DND-41 (cell line): Measurements from ENCODE around the gene CDK4.

ENCODE experiments used
- ATAC-seq: fragments of 200-7000 bp; cut with Tn5 transposase; 3 replicates; pipeline ENCODE4 v1.9.1; 2021; ENCODE audit warnings: low read depth; ENCODE audit not compliant: insufficient read depth
- DNase-seq: peaks from one replicate; pipeline ENCODE4 v3.0.0-alpha.2; 2020
- H2AFZ ChIP-seq: 2 replicates; pipeline ENCODE4 v1.6.0; 2012; ENCODE audit warnings: low read depth, low read length
- H3K27ac ChIP-seq: 2 replicates; pipeline ENCODE4 v1.5.1; 2012; ENCODE audit warnings: low read length, inconsistent platforms
- H3K27me3 ChIP-seq: fragments of 200-600 bp; sonication (generic); 2 replicates; pipeline ENCODE4 v1.6.0; 2012; ENCODE audit warnings: low read length, mild to moderate bottlenecking, inconsistent platforms; ENCODE audit not compliant: insufficient read depth, poor library complexity
- H3K36me3 ChIP-seq: 2 replicates; pipeline ENCODE4 v1.5.1; 2012; ENCODE audit warnings: low read length, inconsistent platforms; ENCODE audit not compliant: insufficient read depth
- H3K4me1 ChIP-seq: 2 replicates; pipeline ENCODE4 v1.5.1; 2012; ENCODE audit warnings: mild to moderate bottlenecking, low read length; ENCODE audit not compliant: insufficient read depth
- H3K4me2 ChIP-seq: 2 replicates; pipeline ENCODE4 v1.6.0; 2012; ENCODE audit warnings: mild to moderate bottlenecking, moderate library complexity, low read length, inconsistent platforms; ENCODE audit not compliant: insufficient read depth
- H3K4me3 ChIP-seq, 2 experiments: fragments of 200-600 bp in 1 of 2; shearing (Covaris generic) in 1 of 2; 2 replicates each; pipeline ENCODE4 v1.5.1; 2012 to 2016; ENCODE audit warnings: inconsistent platforms in 2 of 2, low read length in 2 of 2, mild to moderate bottlenecking in 2 of 2, low read depth in 1 of 2, moderate library complexity in 1 of 2
- H3K79me2 ChIP-seq: 2 replicates; pipeline ENCODE4 v1.6.0; 2012; ENCODE audit warnings: low read length, inconsistent platforms; ENCODE audit not compliant: insufficient read depth
- H3K9ac ChIP-seq: 2 replicates; pipeline ENCODE4 v1.6.0; 2012; ENCODE audit warnings: low read depth, mild to moderate bottlenecking, inconsistent platforms, low read length, moderate library complexity
- H3K9me3 ChIP-seq: 2 replicates; pipeline ENCODE4 v1.5.1; 2012; ENCODE audit warnings: low read length, moderate library complexity, mild to moderate bottlenecking, inconsistent platforms; ENCODE audit not compliant: insufficient read depth, severe bottlenecking
- H4K20me1 ChIP-seq: 2 replicates; pipeline ENCODE4 v1.6.0; 2012; ENCODE audit warnings: low read length; ENCODE audit not compliant: insufficient read depth
- EZH2 ChIP-seq: IDR thresholded peaks from 3 replicates; pipeline ENCODE4 v1.6.1; 2012; ENCODE audit warnings: borderline replicate concordance, low read depth, mild to moderate bottlenecking, moderate library complexity, low read length, inconsistent platforms; ENCODE audit not compliant: severe bottlenecking
- TF ChIP-seq, protein P1 (sequence below): IDR thresholded peaks from 2 replicates; pipeline ENCODE4 v1.5.1; 2012; ENCODE audit warnings: borderline replicate concordance, low read length, moderate library complexity, mild to moderate bottlenecking; ENCODE audit not compliant: poor library complexity, severe bottlenecking; ENCODE audit errors: extremely low read depth

Gene CDK4

DNA sequence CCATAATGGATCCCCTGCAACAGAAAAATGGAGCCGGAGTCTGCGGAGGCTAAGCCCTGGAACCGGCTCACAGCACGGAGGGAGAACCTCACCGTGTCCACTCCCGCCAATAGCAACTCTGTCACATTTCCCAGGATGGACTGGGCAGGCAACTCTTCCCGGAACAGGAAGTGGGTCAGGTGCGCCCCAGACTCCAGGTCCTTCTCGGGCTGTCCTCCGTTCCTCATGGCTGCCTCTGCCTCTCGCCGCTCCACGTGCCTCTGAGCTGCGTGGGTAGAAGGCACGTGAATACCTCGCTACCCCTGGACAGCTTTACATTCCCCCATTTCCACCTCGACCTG is 12.5 kb upstream of the CDK4 start:
- no peak overlapping the region for H3K27ac ChIP-seq
- H3K9ac ChIP-seq = no peak overlapping the region
- no peaks in the 10 kb centered on the region for H3K27me3 ChIP-seq
- H2AFZ ChIP-seq = no peak overlapping the region
- no peaks in the 10 kb centered on the region for H3K4me1 ChIP-seq
- peaks cover 13% of the 10 kb centered on the region; the same call in 1 of the 2 replicates for H4K20me1 ChIP-seq
- no peak for DNase-seq
- H3K4me2 ChIP-seq = no peak overlapping the region
- no peaks in the 10 kb centered on the region for H3K79me2 ChIP-seq
- no peaks in the 10 kb centered on the region for H3K9me3 ChIP-seq
- no peak for TF ChIP-seq EZH2
- TF ChIP-seq, protein P1, sequence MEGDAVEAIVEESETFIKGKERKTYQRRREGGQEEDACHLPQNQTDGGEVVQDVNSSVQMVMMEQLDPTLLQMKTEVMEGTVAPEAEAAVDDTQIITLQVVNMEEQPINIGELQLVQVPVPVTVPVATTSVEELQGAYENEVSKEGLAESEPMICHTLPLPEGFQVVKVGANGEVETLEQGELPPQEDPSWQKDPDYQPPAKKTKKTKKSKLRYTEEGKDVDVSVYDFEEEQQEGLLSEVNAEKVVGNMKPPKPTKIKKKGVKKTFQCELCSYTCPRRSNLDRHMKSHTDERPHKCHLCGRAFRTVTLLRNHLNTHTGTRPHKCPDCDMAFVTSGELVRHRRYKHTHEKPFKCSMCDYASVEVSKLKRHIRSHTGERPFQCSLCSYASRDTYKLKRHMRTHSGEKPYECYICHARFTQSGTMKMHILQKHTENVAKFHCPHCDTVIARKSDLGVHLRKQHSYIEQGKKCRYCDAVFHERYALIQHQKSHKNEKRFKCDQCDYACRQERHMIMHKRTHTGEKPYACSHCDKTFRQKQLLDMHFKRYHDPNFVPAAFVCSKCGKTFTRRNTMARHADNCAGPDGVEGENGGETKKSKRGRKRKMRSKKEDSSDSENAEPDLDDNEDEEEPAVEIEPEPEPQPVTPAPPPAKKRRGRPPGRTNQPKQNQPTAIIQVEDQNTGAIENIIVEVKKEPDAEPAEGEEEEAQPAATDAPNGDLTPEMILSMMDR = no peak
- H3K4me3 ChIP-seq = no peak overlapping the region
- no peak for ATAC-seq
- peaks cover 27% of the 10 kb centered on the region for H3K36me3 ChIP-seq

DNA sequence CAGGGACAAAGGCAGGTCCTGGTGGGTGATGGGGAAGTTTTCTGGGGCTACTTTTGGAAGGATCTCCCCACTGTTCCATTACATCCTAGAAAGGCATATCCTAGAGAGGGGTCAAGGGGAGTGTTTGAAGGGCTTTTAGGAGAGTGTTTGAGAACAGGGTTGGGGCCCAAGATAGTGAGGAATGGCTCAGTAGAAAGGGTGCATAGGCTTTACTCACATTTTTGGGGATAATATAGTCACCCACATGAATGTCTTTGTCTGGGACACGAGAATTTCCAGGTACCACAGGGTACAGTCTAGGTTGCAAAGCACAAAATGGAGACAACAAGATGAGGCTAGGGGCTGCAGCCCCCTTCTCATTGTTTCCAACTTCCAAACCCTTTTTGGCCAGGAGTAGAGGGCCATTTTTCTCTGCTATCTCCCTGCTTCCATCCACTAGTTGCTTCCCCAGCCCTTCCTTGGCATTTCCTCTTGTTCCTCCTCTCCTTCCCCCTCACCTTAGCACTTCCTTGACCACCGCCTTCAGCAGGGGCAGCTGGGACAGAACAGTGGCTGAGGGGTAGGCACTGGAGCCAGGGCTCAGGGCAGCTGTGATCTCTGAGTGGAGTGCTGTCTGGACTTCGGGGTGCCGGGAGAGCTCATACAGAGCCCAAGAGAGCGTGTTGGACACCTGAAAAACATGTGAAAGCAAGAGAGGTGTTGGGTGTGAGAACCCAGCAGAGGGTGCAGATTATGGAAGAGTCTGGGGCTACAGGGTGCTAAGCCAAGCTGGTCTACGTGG is 12.0 kb upstream of the CDK4 start:
- peaks cover 24% of the 10 kb centered on the region for H3K36me3 ChIP-seq
- DNase-seq = no peak
- H3K4me1 ChIP-seq = no peaks in the 10 kb centered on the region
- no peaks in the 10 kb centered on the region for H3K79me2 ChIP-seq
- no peak overlapping the region for H3K4me2 ChIP-seq
- H2AFZ ChIP-seq = no peak overlapping the region
- H4K20me1 ChIP-seq = peaks cover 18% of the 10 kb centered on the region
- H3K27ac ChIP-seq = no peak overlapping the region
- TF ChIP-seq, protein P1 = no peak
- TF ChIP-seq EZH2 = no peak
- no peaks in the 10 kb centered on the region for H3K27me3 ChIP-seq
- no peak overlapping the region for H3K4me3 ChIP-seq
- no peak overlapping the region for H3K9ac ChIP-seq
- no peaks in the 10 kb centered on the region for H3K9me3 ChIP-seq
- no peak for ATAC-seq

DNA sequence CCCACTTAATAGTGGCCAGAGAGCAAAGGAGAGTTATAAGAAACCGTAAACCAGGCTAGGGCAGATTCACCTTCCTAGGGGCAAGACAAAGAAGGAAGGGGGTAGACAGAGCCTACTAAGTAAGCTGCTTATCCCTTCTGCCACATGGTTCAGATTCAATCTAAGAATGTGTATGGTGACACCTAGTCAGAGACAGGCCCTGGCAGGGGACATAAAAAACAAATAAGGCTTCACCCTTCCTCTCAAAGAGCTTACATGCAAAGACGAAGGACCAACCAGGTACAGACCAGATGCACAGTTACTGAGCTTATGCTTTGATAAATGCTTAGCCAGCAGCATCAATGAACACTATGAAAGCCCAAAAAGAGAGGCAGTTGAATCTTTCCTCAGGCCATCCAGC is 10.4 kb upstream of the CDK4 start:
- Histone ChIP-seq H3K9ac (no peak overlapping the region), H3K27ac (no peak overlapping the region), H3K4me3 (no peak overlapping the region), H2AFZ (no peak overlapping the region), H3K27me3 (no peaks in the 10 kb centered on the region), H3K4me2 (no peak overlapping the region), H4K20me1 (peaks cover 32% of the 10 kb centered on the region), H3K36me3 (peaks cover 28% of the 10 kb centered on the region), H3K9me3 (no peaks in the 10 kb centered on the region), H3K79me2 (no peaks in the 10 kb centered on the region), H3K4me1 (no peaks in the 10 kb centered on the region)
- no peak for DNase-seq
- ATAC-seq = no peak
- no peak for TF ChIP-seq EZH2
- TF ChIP-seq, protein P1 = no peak
